ENCODE results near the gene IDH2.

IDH2 gene

GRCh38 chr15:90040618-90041017 is 61.6 kb downstream of the IDH2 start:
- TF ChIP-seq, protein P1, sequence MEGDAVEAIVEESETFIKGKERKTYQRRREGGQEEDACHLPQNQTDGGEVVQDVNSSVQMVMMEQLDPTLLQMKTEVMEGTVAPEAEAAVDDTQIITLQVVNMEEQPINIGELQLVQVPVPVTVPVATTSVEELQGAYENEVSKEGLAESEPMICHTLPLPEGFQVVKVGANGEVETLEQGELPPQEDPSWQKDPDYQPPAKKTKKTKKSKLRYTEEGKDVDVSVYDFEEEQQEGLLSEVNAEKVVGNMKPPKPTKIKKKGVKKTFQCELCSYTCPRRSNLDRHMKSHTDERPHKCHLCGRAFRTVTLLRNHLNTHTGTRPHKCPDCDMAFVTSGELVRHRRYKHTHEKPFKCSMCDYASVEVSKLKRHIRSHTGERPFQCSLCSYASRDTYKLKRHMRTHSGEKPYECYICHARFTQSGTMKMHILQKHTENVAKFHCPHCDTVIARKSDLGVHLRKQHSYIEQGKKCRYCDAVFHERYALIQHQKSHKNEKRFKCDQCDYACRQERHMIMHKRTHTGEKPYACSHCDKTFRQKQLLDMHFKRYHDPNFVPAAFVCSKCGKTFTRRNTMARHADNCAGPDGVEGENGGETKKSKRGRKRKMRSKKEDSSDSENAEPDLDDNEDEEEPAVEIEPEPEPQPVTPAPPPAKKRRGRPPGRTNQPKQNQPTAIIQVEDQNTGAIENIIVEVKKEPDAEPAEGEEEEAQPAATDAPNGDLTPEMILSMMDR (IDR thresholded peaks at IDR 0.05; ENCODE audit: borderline replicate concordance, insufficient read depth, low read depth, low read length) = no peak
- H3K4me3 ChIP-seq (ENCODE audit: low read depth, low read length) = no peak overlapping the region

DNA sequence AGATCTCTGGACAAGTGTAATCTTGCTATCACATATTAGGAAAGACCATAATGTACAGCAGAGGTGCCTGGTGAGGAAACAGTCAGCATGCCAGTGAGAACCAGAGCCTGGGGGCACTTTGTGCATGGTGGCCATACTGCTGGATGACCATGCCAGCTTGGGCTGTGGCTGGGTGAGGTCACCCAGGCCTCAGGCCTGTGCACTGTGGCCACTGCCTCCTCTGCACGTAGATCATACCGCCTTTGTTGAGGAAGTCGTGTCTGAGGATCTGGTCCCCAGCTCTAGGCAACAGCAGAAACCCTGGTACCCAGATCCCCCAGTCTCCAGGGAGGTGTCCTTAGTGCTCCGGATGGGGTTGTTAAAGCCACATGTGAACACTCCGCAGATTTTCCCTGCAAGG is 62.3 kb downstream of the IDH2 start:
- TF ChIP-seq, protein P1 (IDR thresholded peaks at IDR 0.05; ENCODE audit: borderline replicate concordance, insufficient read depth, low read depth, low read length) = no peak
- no peak overlapping the region for H3K4me3 ChIP-seq (ENCODE audit: low read depth, low read length)

DNA sequence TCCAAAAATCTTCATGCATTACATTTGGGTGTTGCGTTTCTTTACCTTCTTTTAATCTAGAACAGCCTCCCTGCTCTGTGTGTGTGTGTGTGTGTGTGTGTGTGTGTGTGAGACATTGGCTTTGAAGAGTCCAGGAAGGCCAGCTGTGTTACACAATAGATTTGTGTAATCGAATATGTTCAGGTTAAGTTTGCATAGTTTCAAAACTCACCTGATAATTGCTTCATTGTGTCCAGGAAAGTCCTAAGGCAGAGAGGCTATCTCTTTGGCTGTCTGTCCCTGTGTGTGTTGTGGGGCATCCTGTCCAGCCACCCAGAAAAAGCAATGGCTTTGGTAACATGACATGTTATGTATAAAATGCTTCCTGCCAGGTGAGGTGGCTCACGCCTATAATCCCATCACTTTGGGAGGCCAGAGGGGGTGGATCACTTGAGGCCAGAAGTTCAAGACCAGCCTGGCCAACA is 63.6 kb downstream of the IDH2 start:
- no peak overlapping the region for H3K4me3 ChIP-seq (ENCODE audit: low read depth, low read length)
- TF ChIP-seq, protein P1 (IDR thresholded peaks at IDR 0.05; ENCODE audit: borderline replicate concordance, insufficient read depth, low read depth, low read length) = no peak

DNA sequence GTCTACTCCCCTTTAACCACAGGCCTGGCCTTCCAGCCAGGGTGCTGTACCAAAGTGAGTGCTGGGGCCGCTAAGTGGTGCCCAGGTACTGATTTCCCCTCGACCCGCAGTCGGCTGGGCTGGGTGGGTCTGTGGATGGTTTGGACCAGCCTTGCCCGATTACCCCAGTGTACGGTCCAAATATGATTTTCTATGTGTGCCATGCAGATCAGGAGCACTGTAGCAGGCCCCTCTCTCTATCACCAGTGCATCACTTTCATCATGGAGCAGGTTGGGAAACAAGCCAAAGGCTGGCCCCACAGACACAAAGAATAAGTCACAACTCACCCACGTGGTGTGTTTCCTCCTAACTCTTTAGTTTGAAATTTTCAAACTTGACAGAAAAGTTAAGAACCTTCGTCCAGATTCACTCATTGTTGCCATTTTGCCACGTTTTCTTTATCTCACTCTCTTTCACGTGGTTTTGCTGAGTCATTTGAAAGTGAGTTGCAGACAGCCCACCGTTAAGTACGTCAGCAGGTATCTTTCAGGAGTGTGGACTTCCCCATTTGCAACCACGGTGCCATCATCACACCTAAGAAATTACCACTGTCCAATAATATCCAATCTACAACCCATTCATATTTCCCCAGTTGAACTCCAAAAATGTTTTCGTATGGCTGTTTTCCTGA is 64.2 kb downstream of the IDH2 start:
- H3K4me3 ChIP-seq (ENCODE audit: low read depth, low read length) = no peak overlapping the region
- TF ChIP-seq, protein P1 (IDR thresholded peaks at IDR 0.05; ENCODE audit: borderline replicate concordance, insufficient read depth, low read depth, low read length) = no peak

- TF ChIP-seq, protein P1 (IDR thresholded peaks at IDR 0.05; ENCODE audit: borderline replicate concordance, insufficient read depth, low read depth, low read length) = no peak
- no peak overlapping the region for H3K4me3 ChIP-seq (ENCODE audit: low read depth, low read length)
Observed at GRCh38 chr15:90037511-90037860, 64.8 kb downstream of the IDH2 start.

- H3K4me3 ChIP-seq (ENCODE audit: low read depth, low read length) = no peak overlapping the region
- TF ChIP-seq, protein P1 (IDR thresholded peaks at IDR 0.05; ENCODE audit: borderline replicate concordance, insufficient read depth, low read depth, low read length) = no peak
Observed at GRCh38 chr15:90036806-90037510, 65.3 kb downstream of the IDH2 start.

DNA sequence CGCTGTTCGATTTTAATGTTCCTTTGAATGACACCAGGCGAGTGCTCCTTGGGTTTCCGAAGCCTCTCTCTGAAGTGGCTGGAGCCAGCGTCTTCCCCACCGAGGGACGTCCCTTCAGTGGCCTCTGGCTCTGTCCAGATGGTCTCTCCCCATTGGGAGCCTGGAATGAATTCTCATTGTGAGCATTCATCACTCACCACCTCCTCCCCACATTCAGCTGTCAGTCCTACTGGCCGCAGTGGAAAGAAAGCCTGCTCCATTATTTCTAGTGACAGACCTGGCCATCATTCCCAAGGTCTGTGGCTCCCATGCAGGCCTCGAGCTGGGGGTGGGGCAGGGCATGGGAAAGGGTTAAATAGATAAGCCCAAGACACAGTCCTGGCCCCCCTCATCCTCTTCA is 65.9 kb downstream of the IDH2 start:
- TF ChIP-seq, protein P1 (IDR thresholded peaks at IDR 0.05; ENCODE audit: borderline replicate concordance, insufficient read depth, low read depth, low read length) = no peak
- H3K4me3 ChIP-seq (ENCODE audit: low read depth, low read length) = no peak overlapping the region
